ENCODE results near the gene TMEM44.
A peak's percentile ranks its signal among the peaks of the same experiment; 100 is the strongest.

Gene TMEM44
- total RNA-seq, result 2.9 to 3.7 reads per million in 2 donors

- DNase-seq, result peak; percentile 30 to 85 (median 45)
Measured at GRCh38 chr3:194633349-194634004, at the start of gene TMEM44. Gene TMEM44 (minus strand): TSS chr3:194633419. CDS start chr3:194633215, 204 bp downstream.

- DNase-seq, result peak in 4 of 5 experiments; percentile 47 to 86 (median 58)
Measured at GRCh38 chr3:194682694-194683310, 49.6 kb upstream of the TMEM44 start.

DNA sequence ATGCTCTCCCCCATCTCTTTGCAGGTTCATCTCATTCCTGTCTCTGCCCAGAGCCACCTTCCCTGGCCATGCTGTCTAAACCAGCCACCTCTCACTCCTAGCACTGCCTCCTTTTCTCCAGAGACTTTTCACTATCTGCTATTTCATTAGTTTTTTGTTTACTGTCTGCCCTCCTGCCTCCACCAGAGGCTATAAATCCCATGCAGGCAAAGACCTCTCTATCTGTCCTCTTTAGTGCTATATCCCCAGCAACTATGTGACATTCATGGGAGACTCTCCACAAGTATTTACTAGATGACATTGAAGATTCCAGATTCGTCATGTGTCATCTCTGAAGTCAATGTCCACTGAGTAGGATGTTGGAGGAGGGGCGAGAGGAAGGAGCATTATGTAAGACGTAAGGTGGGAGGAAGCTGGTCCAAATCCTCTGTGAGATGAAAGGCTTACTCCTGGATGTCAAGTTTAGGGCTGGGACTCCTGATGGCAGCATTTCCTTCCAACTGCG, 49.0 kb upstream of the TMEM44 start:
- DNase-seq, result no peak

DNA sequence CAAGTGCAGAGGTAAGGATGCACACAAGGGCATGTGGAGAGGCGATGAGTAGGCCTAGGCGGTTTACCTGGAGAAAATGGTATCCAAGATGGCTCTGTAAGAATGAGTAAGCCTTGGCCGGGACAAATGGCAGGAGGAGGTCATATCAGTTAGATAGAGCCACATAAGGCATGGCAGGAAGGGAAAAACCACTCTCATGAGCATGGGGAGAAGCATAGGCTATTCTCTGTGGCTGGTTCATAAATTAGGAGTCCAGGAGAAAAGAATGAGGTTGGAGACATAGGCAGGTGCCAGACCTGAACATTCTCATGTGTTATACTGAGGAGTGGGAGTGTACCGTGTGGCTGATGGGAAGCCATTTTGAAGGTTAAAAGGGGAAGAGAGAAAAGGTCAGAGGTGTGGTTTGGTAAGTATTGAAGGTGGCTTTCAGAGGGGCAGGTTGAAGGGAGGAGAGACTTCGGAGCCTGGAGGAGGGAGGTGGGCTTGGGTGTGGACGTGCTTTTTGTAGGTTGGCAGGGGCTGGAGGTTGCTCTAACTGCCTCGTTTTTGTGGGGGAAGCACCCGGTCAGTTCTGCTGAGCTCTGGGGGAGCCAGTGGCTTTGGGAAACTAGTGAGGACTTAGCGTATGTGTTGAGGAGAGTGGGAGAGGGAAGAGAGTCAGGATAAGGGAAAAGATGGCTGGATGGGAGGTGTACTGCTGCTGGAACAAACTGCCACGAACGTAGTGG, 47.8 kb upstream of the TMEM44 start:
- no peak for DNase-seq

DNA sequence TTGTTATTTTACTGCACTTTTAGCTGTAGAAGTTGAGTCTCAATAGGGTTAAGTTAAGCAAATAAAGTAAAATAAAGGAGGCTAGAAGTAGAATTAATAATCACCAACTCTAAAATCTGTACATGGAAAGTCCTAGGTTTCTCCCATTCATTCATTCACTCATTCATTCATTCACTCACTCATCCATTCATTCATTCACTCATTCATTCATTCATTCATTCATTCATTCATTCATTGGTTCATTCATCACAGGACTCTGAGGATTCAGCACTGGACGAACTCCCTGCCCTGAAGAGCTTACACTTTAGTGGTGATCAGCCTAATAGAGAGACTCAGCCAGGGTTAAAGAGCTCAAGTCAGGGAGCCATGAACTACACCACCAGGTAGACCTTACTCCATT, 43.3 kb upstream of the TMEM44 start:
- DNase-seq, result no peak

DNA sequence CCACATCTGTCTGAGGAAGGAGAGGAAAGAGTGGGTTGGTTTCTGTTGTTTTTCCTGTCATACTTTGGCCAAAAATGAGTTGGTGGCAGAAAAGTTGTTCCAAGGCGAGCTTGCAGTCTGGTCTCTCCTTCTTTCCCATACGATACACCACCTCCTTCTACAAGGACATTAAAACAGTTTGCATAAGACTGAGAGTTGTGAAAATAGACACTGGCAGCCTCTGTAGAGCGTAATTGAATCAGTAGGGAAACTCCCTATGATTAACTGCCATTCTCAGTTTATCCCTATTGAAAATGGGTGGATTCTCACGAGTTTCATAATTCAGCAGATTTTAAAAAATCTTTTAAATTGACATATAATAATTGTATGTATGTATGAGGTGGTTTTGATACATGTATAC, 42.5 kb upstream of the TMEM44 start:
- no peak for DNase-seq

DNA sequence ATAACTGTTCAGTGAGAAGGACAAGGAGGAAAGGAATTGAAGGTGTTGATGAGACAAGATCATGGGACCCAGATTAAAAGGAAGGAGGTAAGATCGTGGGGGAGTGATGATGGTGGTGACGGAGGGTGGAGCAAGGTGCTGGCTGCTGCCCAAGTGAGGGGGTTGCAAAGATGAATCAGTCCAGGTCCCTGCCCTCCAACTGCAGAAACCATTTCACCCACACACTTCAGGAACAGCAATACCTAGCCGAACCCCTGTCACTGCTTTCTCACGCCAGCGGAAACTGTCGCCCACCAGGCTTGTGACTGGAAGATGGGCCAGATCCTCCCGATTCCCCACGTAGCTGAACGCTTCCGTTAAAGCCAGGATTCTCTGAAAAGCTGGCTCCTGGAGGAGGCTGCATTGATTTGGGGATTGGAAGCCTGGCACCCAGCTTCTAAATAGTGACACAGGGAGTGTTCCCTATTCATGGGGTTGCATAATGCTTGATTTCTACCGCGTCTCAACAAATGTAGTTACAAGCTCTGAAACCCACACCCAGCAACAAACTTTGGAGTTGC, 41.9 kb upstream of the TMEM44 start:
- DNase-seq, result peak in 2 of 5 experiments; percentile 53 to 68

DNA sequence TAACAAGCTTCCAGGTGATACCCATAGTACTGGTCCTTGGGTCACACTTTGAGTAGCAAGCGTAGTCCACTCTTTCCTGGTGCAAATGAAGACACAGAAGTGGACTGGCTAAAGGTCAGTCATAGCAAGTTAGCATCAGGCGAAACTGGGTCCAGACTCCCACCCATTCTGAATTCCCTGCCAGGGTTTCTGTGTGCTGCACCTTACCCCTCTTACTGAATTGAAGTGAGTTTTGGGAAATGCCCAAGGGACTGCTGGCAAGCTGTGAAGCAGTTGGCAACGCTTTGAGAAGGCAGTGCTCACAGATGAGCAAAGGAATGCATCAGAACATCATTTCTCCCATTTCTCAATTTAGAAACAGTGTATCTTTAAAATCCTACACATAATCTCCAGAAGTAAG, 40.5 kb upstream of the TMEM44 start:
- DNase-seq, result no peak

DNA sequence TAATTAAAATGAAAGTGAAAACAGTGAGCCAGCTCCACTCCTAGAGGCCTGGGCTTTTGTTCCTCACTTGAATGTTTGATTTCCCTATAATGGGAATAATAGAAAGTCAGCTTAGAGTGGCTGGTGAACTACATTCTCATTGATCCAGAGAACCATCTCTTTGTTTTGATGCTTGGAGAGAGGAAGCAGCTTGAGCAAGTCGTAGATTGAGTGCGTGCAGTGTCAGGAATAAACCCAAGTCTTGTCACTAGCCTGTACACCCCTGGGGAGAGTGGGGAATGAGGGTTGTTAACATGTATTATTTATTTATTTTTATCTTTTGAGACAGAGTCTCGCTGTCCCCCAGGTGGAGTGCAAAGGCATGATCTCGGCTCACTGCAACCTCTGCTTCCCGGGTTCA, 39.7 kb upstream of the TMEM44 start:
- no peak for DNase-seq

DNA sequence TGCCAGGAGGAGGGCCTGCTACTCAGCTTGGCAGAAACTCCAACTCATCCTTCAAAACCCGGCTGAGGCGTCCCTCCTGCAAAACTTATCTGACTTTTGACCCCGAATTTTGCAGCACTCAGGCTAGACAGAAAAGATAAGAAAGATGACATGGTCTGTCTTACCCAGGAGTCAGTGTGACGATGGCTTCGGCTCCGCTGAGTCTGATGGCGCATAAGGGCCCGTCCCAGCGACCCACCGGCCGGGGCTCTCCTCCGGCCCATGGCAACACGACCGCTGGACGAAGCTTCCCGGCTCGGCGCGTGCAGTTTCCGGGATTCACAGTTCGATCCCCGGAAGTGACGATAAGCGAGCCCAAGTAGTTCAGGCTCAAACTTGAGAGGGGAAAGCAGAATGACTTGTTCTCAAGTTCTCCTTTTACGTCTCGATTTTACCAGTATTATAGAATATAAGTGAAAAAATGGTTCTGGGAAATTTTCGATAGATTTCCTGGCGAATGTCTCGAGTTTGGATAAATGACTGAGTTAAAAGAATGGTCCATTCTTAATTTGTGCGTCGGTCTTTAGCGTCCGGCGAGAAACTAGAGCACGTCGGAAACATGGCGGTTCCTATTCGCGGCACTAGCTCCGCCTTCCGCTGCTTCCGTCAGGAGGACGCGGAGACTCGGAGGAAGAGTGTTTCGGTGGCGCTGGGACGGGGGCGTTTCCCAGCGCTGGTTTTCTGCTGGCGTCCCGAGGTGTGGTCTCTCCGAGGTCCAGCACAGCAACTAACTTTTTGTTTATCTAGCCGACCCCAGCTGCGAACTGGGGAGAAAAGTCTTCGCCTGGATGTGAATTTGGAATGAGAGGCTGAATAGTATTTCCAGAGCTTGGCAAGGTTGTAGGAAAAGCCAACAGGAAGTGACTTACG, 38.9 kb upstream of the TMEM44 start, which contains the start of gene LSG1:
TSS of gene LSG1 (minus strand) at position 292 of the 909 bp plus-strand sequence. CDS start at position 263, 29 bp downstream.
- peak; percentile 64 to 96 (median 81) for DNase-seq

- DNase-seq, result peak in 2 of 5 experiments; percentile 20 to 66
Measured at GRCh38 chr3:194671511-194671899, 38.3 kb upstream of the TMEM44 start.

- DNase-seq, result no peak
Measured at GRCh38 chr3:194667363-194667762, 34.1 kb upstream of the TMEM44 start.

DNA sequence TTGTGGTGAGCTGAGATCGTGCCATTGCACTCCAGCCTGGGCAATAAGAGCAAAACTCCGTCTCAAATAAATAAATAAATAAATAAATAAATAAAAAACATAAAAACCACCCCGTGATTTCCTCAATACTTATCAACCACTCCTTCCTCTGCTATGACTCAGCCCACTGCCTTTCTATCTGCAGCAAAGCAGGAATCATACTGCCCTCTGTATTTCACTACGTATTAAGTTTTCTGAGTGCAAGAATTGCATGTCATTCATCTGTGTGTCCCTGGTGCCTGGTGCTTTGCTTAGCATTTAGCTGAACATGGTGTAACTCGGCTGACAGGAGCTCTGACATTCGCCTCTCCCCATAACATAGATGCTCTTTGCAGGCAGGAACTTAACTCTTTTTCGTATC, 31.6 kb upstream of the TMEM44 start:
- DNase-seq, result no peak

- no peak for DNase-seq
Measured at GRCh38 chr3:194661946-194662345, 28.7 kb upstream of the TMEM44 start.

DNA sequence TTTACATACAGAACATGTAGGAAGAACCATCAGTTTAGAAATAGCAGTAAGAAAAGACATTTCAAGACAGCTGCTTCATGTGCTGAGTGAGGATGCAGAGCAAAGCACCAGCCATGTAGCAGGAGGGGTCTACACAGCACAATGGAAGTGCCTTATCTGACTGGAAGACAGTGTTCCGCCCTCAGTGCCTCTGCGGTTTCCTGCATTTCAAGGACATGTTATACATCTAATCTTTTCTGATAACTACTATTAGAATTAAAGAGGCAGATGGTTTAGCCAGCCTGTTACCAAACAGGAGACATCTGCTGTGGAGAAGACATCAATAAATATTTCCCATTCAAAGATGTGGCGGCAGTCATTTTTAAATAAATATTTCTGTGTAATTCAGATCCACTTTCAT, 28.2 kb upstream of the TMEM44 start:
- peak in 1 of 5 experiments; percentile 61 for DNase-seq

- no peak for DNase-seq
Measured at GRCh38 chr3:194659778-194660177, 26.6 kb upstream of the TMEM44 start.

- peak in 1 of 5 experiments; percentile 56 for DNase-seq
Measured at GRCh38 chr3:194658477-194659242, 25.4 kb upstream of the TMEM44 start.

- no peak for DNase-seq
Measured at GRCh38 chr3:194657439-194657838, 24.2 kb upstream of the TMEM44 start.

GRCh38 chr3:194654443-194654842, 21.2 kb upstream of the TMEM44 start:
- peak in 1 of 5 experiments; percentile 86 for DNase-seq

- DNase-seq, result no peak
Measured at GRCh38 chr3:194647747-194648146, 14.5 kb upstream of the TMEM44 start.

- no peak for DNase-seq
Measured at GRCh38 chr3:194642769-194643168, 9.6 kb upstream of the TMEM44 start.

All from T-helper 2 cell (primary cell).